Thoracic aorta (tissue), 2 donors: ENCODE measurements around the gene PIGC. TPM values are rescaled to one million over a fixed set of nuclear protein-coding genes. Genes with fewer than 3 reads are reported as not detected.

Experiments
- ATAC-seq: fragments of 150-250 bp; one replicate; pipeline ENCODE4 v1.8.0; 2017; ENCODE audit warnings: low read depth; ENCODE audit not compliant: insufficient number of reproducible peaks, low FRiP score
- DNase-seq: peaks from one replicate; pipeline ENCODE4 v3.0.0-alpha.2; 2020; ENCODE audit warnings: low spot score
- H3K27ac ChIP-seq, 2 donors: fragments of 200-600 bp; sonication (generic); 1 replicate in 1 of 2; 2 replicates in 1 of 2; pipeline ENCODE4 v1.5.1; 2016; ENCODE audit warnings: mild to moderate bottlenecking in 2 of 2, moderate library complexity in 2 of 2
- H3K27me3 ChIP-seq: fragments of 200-600 bp; sonication (generic); replicated peaks from 2 replicates; pipeline ENCODE4 v1.6.0; 2016; ENCODE audit warnings: mild to moderate bottlenecking; ENCODE audit not compliant: insufficient read depth
- H3K36me3 ChIP-seq: fragments of 200-600 bp; sonication (generic); one replicate; pipeline ENCODE4 v1.5.1; 2016
- H3K4me1 ChIP-seq, 2 donors: fragments of 200-600 bp; sonication (generic); 1 replicate in 1 of 2; 2 replicates in 1 of 2; pipeline versions ENCODE4 v1.5.1 to v1.6.0; 2016; ENCODE audit warnings: low read depth in 2 of 2, mild to moderate bottlenecking in 1 of 2; ENCODE audit not compliant: control insufficient read depth in 1 of 2
- H3K4me3 ChIP-seq: fragments of 200-600 bp; sonication (generic); 2 replicates; pipeline ENCODE4 v1.5.1; 2016; ENCODE audit warnings: mild to moderate bottlenecking
- H3K9me3 ChIP-seq: fragments of 200-600 bp; sonication (generic); 2 replicates; pipeline ENCODE4 v1.5.1; 2016
- total RNA-seq, 2 donors: library from RNA; depleted of rRNA; stranded (reverse); fragments of >200 nt; gene quantifications; one replicate each; pipeline versions ENCODE4 v1.1.0 to v1.2.3, GENCODE V29; 2016
- TF ChIP-seq, protein P1 (sequence below): fragments of 200-600 bp; sonication (generic); IDR thresholded peaks from one replicate; pipeline ENCODE4 v1.5.1; 2019; ENCODE audit warnings: antibody characterized with exemption

Gene PIGC
- total RNA-seq, 2 donors from 2014 or later, result 14.3 to 20.2 TPM

GRCh38 chr1:172486805-172487454 lies 43.1 kb upstream of the PIGC start:
- TF ChIP-seq, protein P1, sequence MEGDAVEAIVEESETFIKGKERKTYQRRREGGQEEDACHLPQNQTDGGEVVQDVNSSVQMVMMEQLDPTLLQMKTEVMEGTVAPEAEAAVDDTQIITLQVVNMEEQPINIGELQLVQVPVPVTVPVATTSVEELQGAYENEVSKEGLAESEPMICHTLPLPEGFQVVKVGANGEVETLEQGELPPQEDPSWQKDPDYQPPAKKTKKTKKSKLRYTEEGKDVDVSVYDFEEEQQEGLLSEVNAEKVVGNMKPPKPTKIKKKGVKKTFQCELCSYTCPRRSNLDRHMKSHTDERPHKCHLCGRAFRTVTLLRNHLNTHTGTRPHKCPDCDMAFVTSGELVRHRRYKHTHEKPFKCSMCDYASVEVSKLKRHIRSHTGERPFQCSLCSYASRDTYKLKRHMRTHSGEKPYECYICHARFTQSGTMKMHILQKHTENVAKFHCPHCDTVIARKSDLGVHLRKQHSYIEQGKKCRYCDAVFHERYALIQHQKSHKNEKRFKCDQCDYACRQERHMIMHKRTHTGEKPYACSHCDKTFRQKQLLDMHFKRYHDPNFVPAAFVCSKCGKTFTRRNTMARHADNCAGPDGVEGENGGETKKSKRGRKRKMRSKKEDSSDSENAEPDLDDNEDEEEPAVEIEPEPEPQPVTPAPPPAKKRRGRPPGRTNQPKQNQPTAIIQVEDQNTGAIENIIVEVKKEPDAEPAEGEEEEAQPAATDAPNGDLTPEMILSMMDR, result no peak
- Histone ChIP-seq H3K9me3 (no peaks in the 10 kb centered on the region), H3K4me1 (no peaks in the 10 kb centered on the region), H3K4me3 (no peak overlapping the region), H3K27ac (no peak overlapping the region), H3K27me3 (no peaks in the 10 kb centered on the region), H3K36me3 (no peaks in the 10 kb centered on the region)
- no peak for ATAC-seq
- no peak for DNase-seq

GRCh38 chr1:172485626-172486025 lies 41.8 kb upstream of the PIGC start:
- no peaks in the 10 kb centered on the region for H3K36me3 ChIP-seq
- H3K27me3 ChIP-seq, result no peaks in the 10 kb centered on the region
- TF ChIP-seq, protein P1, result no peak
- no peak for DNase-seq
- H3K4me3 ChIP-seq, result no peak overlapping the region
- no peak overlapping the region for H3K27ac ChIP-seq
- H3K9me3 ChIP-seq, result no peaks in the 10 kb centered on the region
- ATAC-seq, result no peak
- H3K4me1 ChIP-seq, result no peaks in the 10 kb centered on the region

DNA sequence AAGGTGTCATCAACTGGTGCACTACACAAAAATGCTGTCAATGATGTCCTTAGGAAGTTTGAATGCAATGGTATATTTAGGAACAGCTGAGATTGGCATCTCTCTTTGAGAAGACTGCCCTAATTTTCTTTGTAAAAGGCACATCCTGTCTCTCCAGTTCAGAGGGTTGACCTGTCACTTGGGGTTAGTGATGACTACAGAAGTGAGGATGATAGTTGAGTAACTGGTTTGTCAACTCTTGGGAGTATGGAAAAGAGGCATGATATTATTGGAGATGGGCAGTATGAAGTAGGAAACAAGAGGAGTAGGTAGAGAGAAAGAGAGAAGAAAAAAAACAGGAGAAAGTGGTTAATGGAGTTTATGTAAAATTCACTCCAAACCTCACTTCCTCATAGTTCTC lies 40.4 kb upstream of the PIGC start:
- no peaks in the 10 kb centered on the region for H3K4me1 ChIP-seq
- ATAC-seq (no peak), DNase-seq (no peak)
- H3K9me3 ChIP-seq, result no peaks in the 10 kb centered on the region
- TF ChIP-seq, protein P1, result no peak
- H3K27ac ChIP-seq, result no peak overlapping the region
- no peaks in the 10 kb centered on the region for H3K36me3 ChIP-seq
- no peak overlapping the region for H3K4me3 ChIP-seq
- H3K27me3 ChIP-seq, result no peaks in the 10 kb centered on the region

DNA sequence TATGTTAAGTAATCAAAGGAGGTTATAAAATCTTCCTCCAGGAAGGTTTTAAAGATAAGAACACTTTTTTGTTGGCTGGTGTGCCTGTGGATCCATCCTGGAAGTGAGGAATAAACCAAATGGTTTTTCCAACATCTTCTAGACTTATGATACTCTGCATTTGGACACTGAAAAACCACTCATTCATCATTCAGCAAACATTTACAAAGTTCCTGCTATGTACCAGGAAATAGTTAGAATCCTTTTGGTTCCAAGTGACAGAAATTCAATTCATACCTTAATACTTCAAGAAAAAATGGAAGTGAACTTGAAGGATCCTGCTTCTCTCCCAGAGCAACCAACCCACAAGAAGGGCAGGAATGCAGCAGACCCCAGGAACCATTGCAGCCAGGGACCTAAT lies 39.6 kb upstream of the PIGC start:
- H3K4me3 ChIP-seq, result no peak overlapping the region
- no peaks in the 10 kb centered on the region for H3K9me3 ChIP-seq
- H3K27ac ChIP-seq, result no peak overlapping the region
- no peaks in the 10 kb centered on the region for H3K36me3 ChIP-seq
- no peaks in the 10 kb centered on the region for H3K27me3 ChIP-seq
- no peak for DNase-seq
- H3K4me1 ChIP-seq, result no peaks in the 10 kb centered on the region
- ATAC-seq, result no peak
- TF ChIP-seq, protein P1, result no peak

DNA sequence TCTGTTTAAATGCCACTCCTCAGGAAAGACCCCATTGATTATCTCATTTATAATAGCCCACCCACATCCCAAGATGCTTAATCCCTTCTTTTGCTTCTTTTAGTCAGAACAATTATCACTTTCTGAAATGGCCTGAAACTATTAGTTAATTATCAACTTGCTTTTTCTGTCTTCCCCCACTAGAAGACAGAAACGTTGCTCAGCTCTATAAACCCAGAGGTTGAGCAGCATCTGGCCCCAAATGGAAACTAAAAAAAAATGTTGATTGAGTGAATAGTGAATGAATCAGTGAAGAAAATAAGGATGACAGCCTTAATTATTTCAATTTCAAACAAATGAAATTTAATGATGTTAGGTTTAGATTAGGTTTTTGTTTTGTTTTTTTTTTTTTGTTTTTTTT lies 38.2 kb upstream of the PIGC start:
- Histone ChIP-seq H3K27me3 (no peaks in the 10 kb centered on the region), H3K4me1 (no peaks in the 10 kb centered on the region), H3K9me3 (no peaks in the 10 kb centered on the region), H3K4me3 (no peak overlapping the region), H3K27ac (no peak overlapping the region), H3K36me3 (no peaks in the 10 kb centered on the region)
- DNase-seq, result no peak
- TF ChIP-seq, protein P1, result no peak
- no peak for ATAC-seq
